A549 (cell line): ENCODE data around the gene BABAM2. TPM values are rescaled to one million over a fixed set of nuclear protein-coding genes. Genes with fewer than 3 reads are reported as not detected.

Source experiments
- ATAC-seq, 2 experiments: fragments of 200-7000 bp in 1 of 2; fragments of >200 bp in 1 of 2; cut with Nextera tagmentation in 1 of 2; cut with Tn5 transposase in 1 of 2; 3 replicates each; pipeline versions ENCODE4 v1.8.0 to v1.9.1; 2018 to 2020; ENCODE audit warnings: mild to moderate bottlenecking in 1 of 2, moderate library complexity in 1 of 2
- CTCF ChIA-PET: fragments of 300-600 bp; sonication (Branson Sonifier 250); formaldehyde crosslinking; extraction: SDS; loops from one replicate; lab custom pipeline; 2021; ENCODE audit warnings: antibody characterized with exemption, inconsistent platforms; lab: Yijun Ruan, JAX
- POLR2A ChIA-PET: fragments of 350-600 bp; formaldehyde crosslinking; extraction: SDS; loops from one replicate; lab custom pipeline; 2021; ENCODE audit warnings: antibody characterized with exemption, inconsistent platforms; lab: Yijun Ruan, JAX
- DNase-seq, 2 experiments: peaks; one replicate each; pipeline versions ENCODE4 v3.0.0 to v3.0.0-alpha.2; 2011 to 2016; ENCODE audit warnings: low read depth in 1 of 2, low spot score in 1 of 2
- FAIRE-seq: peaks from 2 replicates; lab custom pipeline; 2011; peaks lifted over from hg19 to GRCh38; lab: Jason Lieb, UNC
- H3K27ac ChIP-seq, 2 experiments: fragments of >200 bp; sonication (Bioruptor Twin); formaldehyde crosslinking; 3 replicates each; pipeline ENCODE4 v1.5.1; 2016 to 2017
- H3K4me1 ChIP-seq: fragments of >200 bp; sonication (Bioruptor Twin); formaldehyde crosslinking; 3 replicates; pipeline ENCODE4 v1.6.1; 2016
- H3K4me2 ChIP-seq: fragments of >200 bp; sonication (Bioruptor Twin); formaldehyde crosslinking; 3 replicates; pipeline ENCODE4 v1.6.1; 2016
- H3K4me3 ChIP-seq: fragments of >200 bp; sonication (Bioruptor Twin); formaldehyde crosslinking; 3 replicates; pipeline ENCODE4 v1.5.1; 2016
- H3K9me3 ChIP-seq: fragments of >200 bp; sonication (Bioruptor Twin); formaldehyde crosslinking; 3 replicates; pipeline ENCODE4 v1.6.1; 2016
- ATOH8 ChIP-seq: fragments of 250-450 bp; sonication (Bioruptor Pico); IDR thresholded peaks from 2 replicates; pipeline ENCODE4 v1.5.0; 2020; ENCODE audit warnings: low read depth, mild to moderate bottlenecking, moderate library complexity
- BHLHE40 ChIP-seq: IDR thresholded peaks from 2 replicates; pipeline ENCODE4 v1.6.1; 2012; ENCODE audit warnings: low read depth, low read length, inconsistent platforms
- CBX2 ChIP-seq: fragments of 200-600 bp; sonication (generic); IDR thresholded peaks from 2 replicates; pipeline ENCODE4 v1.6.1; 2016; ENCODE audit warnings: low read depth, mild to moderate bottlenecking, borderline replicate concordance
- E2F6 ChIP-seq: IDR thresholded peaks from 2 replicates; pipeline ENCODE4 v1.6.1; 2012; ENCODE audit warnings: low read depth, borderline replicate concordance
- EP300 ChIP-seq, 2 experiments: fragments of >200 bp; sonication (Bioruptor Twin); formaldehyde crosslinking; IDR thresholded peaks; 2 replicates in 1 of 2; 3 replicates in 1 of 2; pipeline ENCODE4 v1.6.1; 2016 to 2017
- ESRRA ChIP-seq: fragments of 150-350 bp; IDR thresholded peaks from 2 replicates; pipeline ENCODE4 v1.6.1; 2014; ENCODE audit warnings: mild to moderate bottlenecking, low read length, borderline replicate concordance
- FOSB ChIP-seq: fragments of 250-450 bp; sonication (Bioruptor Pico); IDR thresholded peaks from 2 replicates; pipeline ENCODE4 v1.5.0; 2020; ENCODE audit warnings: mild to moderate bottlenecking, moderate library complexity
- HOXB5 ChIP-seq: fragments of 250-450 bp; sonication (Bioruptor Pico); IDR thresholded peaks from 2 replicates; pipeline ENCODE4 v1.5.0; 2020; ENCODE audit warnings: mild to moderate bottlenecking, moderate library complexity
- KDM1A ChIP-seq: fragments of 200-600 bp; sonication (generic); IDR thresholded peaks from 2 replicates; pipeline ENCODE4 v1.6.1; 2016; ENCODE audit warnings: low read depth, mild to moderate bottlenecking
- MAFK ChIP-seq: fragments of 450-650 bp; IDR thresholded peaks from 2 replicates; pipeline ENCODE4 v1.6.1; 2014; ENCODE audit not compliant: partially characterized antibody
- MAX ChIP-seq: IDR thresholded peaks from 2 replicates; pipeline ENCODE4 v1.6.1; 2012
- MAZ ChIP-seq: fragments of 150-350 bp; IDR thresholded peaks from 2 replicates; pipeline ENCODE4 v1.6.1; 2014; ENCODE audit warnings: antibody characterized with exemption, low read depth, low read length, borderline replicate concordance
- NPAS2 ChIP-seq: fragments of 250-450 bp; sonication (Bioruptor Pico); IDR thresholded peaks from 2 replicates; pipeline ENCODE4 v1.8.0; 2022; ENCODE audit warnings: mild to moderate bottlenecking, moderate library complexity, borderline replicate concordance
- PHF8 ChIP-seq: fragments of 200-600 bp; sonication (generic); IDR thresholded peaks from 2 replicates; pipeline ENCODE4 v1.6.1; 2016; ENCODE audit warnings: low read depth, mild to moderate bottlenecking, antibody characterized with exemption, moderate library complexity, borderline replicate concordance
- POLR2A ChIP-seq: IDR thresholded peaks from 2 replicates; pipeline ENCODE4 v1.6.1; 2012; ENCODE audit warnings: mild to moderate bottlenecking, low read length
- RARB ChIP-seq: fragments of 250-450 bp; sonication (Bioruptor Pico); IDR thresholded peaks from 2 replicates; pipeline ENCODE4 v1.8.0; 2021; ENCODE audit warnings: mild to moderate bottlenecking, moderate library complexity
- RCOR1 ChIP-seq: fragments of 150-350 bp; IDR thresholded peaks from 2 replicates; pipeline ENCODE4 v1.6.1; 2014; ENCODE audit warnings: antibody characterized with exemption, low read length, low read depth
- SMC3 ChIP-seq: fragments of >200 bp; sonication (Bioruptor Twin); formaldehyde crosslinking; IDR thresholded peaks from 3 replicates; pipeline ENCODE4 v1.6.1; 2018; ENCODE audit warnings: inconsistent platforms
- ZC3H11A ChIP-seq: fragments of 450-650 bp; IDR thresholded peaks from 2 replicates; pipeline ENCODE4 v1.6.1; 2014; ENCODE audit warnings: antibody characterized with exemption, mild to moderate bottlenecking
- WGBS: methylation state at CpG from one replicate; pipeline ENCODE4 v1.1.6; 2017; ENCODE audit errors: missing lambda C conversion rate; 5-methylcytosine and 5-hydroxymethylcytosine counted together
- polyA plus RNA-seq, 4 experiments: library from polyadenylated mRNA; depleted of rRNA in 3 of 4; stranded (reverse); fragments of >200 nt; fragmentation: RNase III in 1 of 4; extraction: RNeasy Plus Mini Kit Qiagen cat#74134 plus additional on column Dnase treatment in 1 of 4; gene quantifications; 2 replicates in 3 of 4; 3 replicates in 1 of 4; pipeline ENCODE4 v1.2.3, GENCODE V29; 2011 to 2017
- TF ChIP-seq, protein P1 (sequence below): fragments of >200 bp; sonication (Bioruptor Twin); formaldehyde crosslinking; IDR thresholded peaks from 2 replicates; pipeline ENCODE4 v1.6.1; 2016
- TF ChIP-seq, protein P2 (sequence below): IDR thresholded peaks from 2 replicates; pipeline ENCODE4 v1.6.1; 2012

Gene BABAM2
- polyA plus RNA-seq, 2 of the 4 experiments (the other 2 are of a cell fraction) = 53.7 to 78.4 TPM

DNA sequence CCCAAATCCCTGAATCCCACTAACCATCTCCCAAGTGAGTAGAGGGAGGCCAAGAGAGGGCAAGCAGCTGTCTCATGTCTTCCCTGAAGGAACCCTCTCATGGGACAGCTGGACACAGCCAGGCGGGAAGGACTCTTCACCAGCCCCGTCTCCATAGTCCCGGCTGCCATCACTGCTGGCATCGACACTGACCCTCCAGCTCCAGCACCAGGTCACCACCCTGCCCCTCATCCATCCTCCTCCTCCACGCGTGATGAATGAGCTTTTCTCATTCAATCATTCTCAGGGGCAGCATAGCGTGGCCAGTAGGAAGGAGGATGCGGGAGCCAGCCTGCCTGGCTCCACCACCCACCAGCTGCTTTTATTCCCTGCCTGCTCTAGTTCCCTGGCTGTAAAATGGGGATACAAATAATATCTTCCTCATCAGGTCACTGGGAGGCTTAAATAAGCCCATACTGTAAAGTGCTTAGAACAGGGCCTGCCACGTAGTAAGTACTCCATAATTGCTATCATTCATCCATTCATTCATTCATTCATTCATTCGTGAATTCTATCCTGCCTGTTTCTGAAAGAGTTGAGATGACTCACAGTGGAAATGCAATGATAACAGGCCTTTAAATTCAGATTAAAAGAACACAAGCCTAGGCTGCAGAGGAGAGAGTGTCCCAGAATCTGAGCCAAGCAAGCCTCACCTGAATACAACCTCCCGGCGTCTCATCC, 471.6 kb downstream of the BABAM2 start:
- FAIRE-seq (no peak), ATAC-seq (no peak), DNase-seq (no peak)
- TF ChIP-seq, protein P1, sequence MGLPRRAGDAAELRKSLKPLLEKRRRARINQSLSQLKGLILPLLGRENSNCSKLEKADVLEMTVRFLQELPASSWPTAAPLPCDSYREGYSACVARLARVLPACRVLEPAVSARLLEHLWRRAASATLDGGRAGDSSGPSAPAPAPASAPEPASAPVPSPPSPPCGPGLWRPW = no peak
- no peak for TF ChIP-seq MAZ
- Histone ChIP-seq H3K4me3 (no peak overlapping the region), H3K4me2 (no peak overlapping the region), H3K4me1 (peaks cover 20% of the 10 kb centered on the region; the same call in 2 of the 3 replicates), H3K27ac (peak overlapping the region in 1 of 2 experiments; percentile 70; a peak in 3 of 6 replicates), H3K9me3 (no peaks in the 10 kb centered on the region)
- 77% methylated on average over 12 of the region's 12 CpGs for WGBS
- ChIA-PET POLR2A (no interaction called here), CTCF (interaction anchor here (0.6 to 2.5 kb wide), 6 partner anchors 8 to 659 kb away, joined by 3 to 10 read pairs (median 4); no protein-coding TSS in a partner anchor)

DNA sequence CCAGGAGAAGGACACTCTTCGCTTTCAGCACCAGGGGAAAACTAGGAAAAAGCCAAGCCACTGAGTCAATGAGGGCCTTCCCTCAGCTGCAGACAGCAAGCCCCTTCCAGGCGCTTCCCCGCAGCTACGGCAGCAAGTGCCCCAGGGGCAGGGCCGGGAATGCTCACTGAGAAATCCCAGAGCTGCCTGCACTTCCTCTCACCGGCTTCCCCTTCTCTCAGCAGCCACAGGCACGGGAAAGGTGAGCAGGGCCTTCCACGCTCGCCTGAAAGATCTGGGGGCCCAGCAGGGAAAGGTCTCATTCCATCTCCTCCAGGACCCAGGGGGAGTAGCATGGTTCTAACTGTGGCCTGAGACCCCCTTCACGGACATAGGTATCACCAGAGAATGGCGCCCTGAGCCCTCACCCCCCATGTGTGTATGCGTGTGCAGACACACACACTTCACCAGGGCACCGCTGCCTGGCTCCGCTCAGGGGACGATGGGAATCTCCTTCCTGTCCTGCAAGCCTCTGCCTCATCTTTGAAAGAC, 472.5 kb downstream of the BABAM2 start:
- H3K9me3 ChIP-seq = no peaks in the 10 kb centered on the region
- TF ChIP-seq POLR2A = no peak
- TF ChIP-seq, all 56 proteins: peak for 0
- Histone ChIP-seq H3K4me3 (no peak overlapping the region), H3K27ac (peak overlapping the region in 1 of 2 experiments; percentile 39; a peak in 2 of 6 replicates), H3K4me2 (no peak overlapping the region), H3K4me1 (peaks cover 20% of the 10 kb centered on the region; the same call in 2 of the 3 replicates)
- WGBS = 85% methylated on average over 15 of the region's 15 CpGs
- ChIA-PET CTCF (interaction anchor here (0.6 kb wide), 1 partner anchor 9 kb away, joined by 3 read pairs; no protein-coding TSS in a partner anchor), POLR2A (no interaction called here)
- no peak for DNase-seq
- no peak for FAIRE-seq
- no peak for ATAC-seq

DNA sequence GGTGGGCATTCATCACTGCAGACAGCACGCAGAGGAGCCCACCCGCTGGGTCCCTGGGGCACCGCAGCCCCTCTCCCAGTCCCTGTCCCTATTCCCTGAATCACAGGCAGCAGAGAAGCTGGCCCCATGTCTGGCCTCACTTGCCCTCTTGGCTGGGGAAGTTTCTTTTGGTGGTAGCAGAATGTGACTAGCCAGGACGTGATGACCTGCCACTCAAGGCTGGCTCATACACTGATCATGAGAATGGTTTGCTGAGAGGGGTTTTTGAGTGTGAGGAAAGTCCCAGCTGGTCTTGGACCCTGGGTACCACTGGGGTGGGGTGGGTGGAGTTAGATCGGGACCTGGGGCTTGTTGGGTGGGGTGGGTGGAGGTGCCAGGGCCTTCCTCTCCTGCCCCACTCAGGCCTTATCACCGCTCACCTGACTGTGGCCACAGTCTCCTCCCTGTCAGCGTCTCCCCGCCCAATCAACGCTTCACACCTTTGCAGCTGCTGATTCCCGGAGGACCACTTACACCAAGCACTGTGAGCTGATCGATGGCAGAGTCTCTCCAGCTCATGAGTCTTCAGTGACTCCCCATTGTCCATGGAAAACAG, 473.3 kb downstream of the BABAM2 start:
- Histone ChIP-seq H3K4me1 (peaks cover 20% of the 10 kb centered on the region; the same call in 2 of the 3 replicates), H3K4me2 (no peak overlapping the region), H3K9me3 (no peaks in the 10 kb centered on the region), H3K4me3 (no peak overlapping the region), H3K27ac (peak overlapping the region in 1 of 2 experiments; percentile 38; a peak in 1 of 6 replicates)
- FAIRE-seq (no peak), ATAC-seq (no peak), DNase-seq (no peak)
- no peak for TF ChIP-seq FOSB
- no peak for TF ChIP-seq MAX
- TF ChIP-seq ESRRA = no peak
- TF ChIP-seq KDM1A = no peak
- TF ChIP-seq HOXB5 = no peak
- no peak for TF ChIP-seq CBX2
- no peak for TF ChIP-seq RCOR1
- ChIA-PET CTCF (interaction anchor here (0.6 kb wide), 1 partner anchor 225 kb away, joined by 5 read pairs; no protein-coding TSS in a partner anchor), POLR2A (no interaction called here)
- 90% methylated on average over 10 of the region's 11 CpGs for WGBS

GRCh38 chr2:28364610-28365009, 474.1 kb downstream of the BABAM2 start:
- FAIRE-seq (no peak), ATAC-seq (no peak), DNase-seq (no peak)
- Histone ChIP-seq H3K4me1 (peaks cover 23% of the 10 kb centered on the region), H3K9me3 (no peaks in the 10 kb centered on the region), H3K4me3 (no peak overlapping the region), H3K27ac (peak overlapping the region in 1 of 2 experiments; percentile 38; a peak in 2 of 6 replicates), H3K4me2 (no peak overlapping the region)
- ChIA-PET POLR2A (no interaction called here), CTCF (interaction anchor here (0.6 to 1.6 kb wide), 3 partner anchors 9 to 225 kb away, joined by 3 to 5 read pairs (median 4); no protein-coding TSS in a partner anchor)
- 82% methylated on average over 3 of the region's 3 CpGs for WGBS
- TF ChIP-seq, protein P1 = no peak

GRCh38 chr2:28365158-28365557, 474.6 kb downstream of the BABAM2 start:
- POLR2A ChIA-PET = no interaction called here
- 84% methylated on average over 8 of the region's 8 CpGs for WGBS

More at GRCh38 chr2:28365158-28365557, 474.6 kb downstream of the BABAM2 start:
- Histone ChIP-seq H3K4me2 (no peak overlapping the region), H3K4me3 (no peak overlapping the region), H3K9me3 (no peaks in the 10 kb centered on the region), H3K27ac (peak overlapping the region in 1 of 2 experiments; percentile 38; a peak in 3 of 6 replicates), H3K4me1 (peaks cover 28% of the 10 kb centered on the region)
- FAIRE-seq (no peak), DNase-seq (no peak), ATAC-seq (no peak)
- no peak for TF ChIP-seq MAX
- no peak for TF ChIP-seq PHF8
- no peak for TF ChIP-seq E2F6
- no peak for TF ChIP-seq RCOR1
- no peak for TF ChIP-seq MAFK
- no peak for TF ChIP-seq NPAS2
- no peak for TF ChIP-seq EP300 (IDR thresholded peaks at IDR 0.05)
- TF ChIP-seq, protein P2, sequence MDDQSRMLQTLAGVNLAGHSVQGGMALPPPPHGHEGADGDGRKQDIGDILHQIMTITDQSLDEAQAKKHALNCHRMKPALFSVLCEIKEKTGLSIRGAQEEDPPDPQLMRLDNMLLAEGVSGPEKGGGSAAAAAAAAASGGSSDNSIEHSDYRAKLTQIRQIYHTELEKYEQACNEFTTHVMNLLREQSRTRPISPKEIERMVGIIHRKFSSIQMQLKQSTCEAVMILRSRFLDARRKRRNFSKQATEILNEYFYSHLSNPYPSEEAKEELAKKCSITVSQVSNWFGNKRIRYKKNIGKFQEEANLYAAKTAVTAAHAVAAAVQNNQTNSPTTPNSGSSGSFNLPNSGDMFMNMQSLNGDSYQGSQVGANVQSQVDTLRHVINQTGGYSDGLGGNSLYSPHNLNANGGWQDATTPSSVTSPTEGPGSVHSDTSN = no peak
- no peak for TF ChIP-seq RARB (CRISPR knock-in tag)
- TF ChIP-seq SMC3 = no peak
- TF ChIP-seq BHLHE40 = no peak
- TF ChIP-seq ZC3H11A = no peak
- TF ChIP-seq ATOH8 (CRISPR knock-in tag) = no peak
- CTCF ChIA-PET = interaction anchor here (1.1 to 1.6 kb wide), 4 partner anchors 9 to 33 kb away, joined by 3 to 7 read pairs (median 4); no protein-coding TSS in a partner anchor
